ENCODE data around the gene MRI1.
A peak's percentile ranks its signal among the peaks of the same experiment; 100 is the strongest.

MRI1 gene

GRCh38 chr19:13794398-13794756 is 30.1 kb downstream of the MRI1 start:
- DNase-seq (ENCODE audit: low read depth in 2 of 2), result no peak

DNA sequence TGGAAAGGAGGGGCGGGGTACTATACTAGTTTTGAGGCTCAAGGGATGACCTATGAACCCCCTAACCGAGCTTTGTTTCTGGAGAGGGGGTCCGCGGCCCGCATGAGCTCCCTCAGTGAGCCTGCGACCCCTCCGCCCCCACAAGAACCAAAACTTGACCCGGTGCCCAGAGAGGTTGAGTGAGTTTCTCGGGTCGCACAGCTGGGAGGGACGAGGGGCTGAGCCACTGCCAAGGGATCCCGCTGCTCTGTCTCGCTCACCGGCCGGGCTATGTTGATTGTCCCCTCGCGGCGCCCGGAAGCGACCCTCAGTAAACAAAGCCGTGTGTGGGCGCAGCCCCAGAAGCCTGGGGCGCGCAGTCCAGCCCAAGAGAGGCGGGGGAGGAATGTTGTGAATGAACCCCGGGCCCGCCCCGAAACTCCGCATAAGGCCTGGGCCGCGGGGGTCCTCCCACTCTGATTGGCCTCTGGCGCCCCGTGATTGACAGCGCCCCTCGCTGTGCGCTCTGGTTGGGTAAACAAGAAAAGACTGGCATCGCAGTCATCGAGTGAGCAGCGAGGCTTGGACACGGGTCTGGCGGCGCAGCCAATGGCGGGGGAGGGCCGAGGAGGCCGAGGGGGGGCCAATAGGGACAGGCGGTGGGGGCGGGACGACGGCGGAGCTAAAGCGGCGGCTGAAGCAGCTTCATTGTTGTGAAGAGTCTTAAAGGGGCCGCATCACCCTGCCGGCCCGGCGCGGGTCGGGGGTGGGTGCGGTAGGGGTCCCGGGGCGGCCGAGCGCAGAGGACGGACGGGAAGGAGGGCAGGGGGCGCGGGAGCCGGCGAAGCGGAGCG is 30.7 kb downstream of the MRI1 start, which contains the start of gene ZSWIM4:
Gene ZSWIM4 (plus strand): TSS at position 687 of the 833 bp plus-strand sequence. CDS start 206 bp downstream, outside the sequence.
- peak; percentile 97 for DNase-seq (ENCODE audit: low read depth in 2 of 2)

DNA sequence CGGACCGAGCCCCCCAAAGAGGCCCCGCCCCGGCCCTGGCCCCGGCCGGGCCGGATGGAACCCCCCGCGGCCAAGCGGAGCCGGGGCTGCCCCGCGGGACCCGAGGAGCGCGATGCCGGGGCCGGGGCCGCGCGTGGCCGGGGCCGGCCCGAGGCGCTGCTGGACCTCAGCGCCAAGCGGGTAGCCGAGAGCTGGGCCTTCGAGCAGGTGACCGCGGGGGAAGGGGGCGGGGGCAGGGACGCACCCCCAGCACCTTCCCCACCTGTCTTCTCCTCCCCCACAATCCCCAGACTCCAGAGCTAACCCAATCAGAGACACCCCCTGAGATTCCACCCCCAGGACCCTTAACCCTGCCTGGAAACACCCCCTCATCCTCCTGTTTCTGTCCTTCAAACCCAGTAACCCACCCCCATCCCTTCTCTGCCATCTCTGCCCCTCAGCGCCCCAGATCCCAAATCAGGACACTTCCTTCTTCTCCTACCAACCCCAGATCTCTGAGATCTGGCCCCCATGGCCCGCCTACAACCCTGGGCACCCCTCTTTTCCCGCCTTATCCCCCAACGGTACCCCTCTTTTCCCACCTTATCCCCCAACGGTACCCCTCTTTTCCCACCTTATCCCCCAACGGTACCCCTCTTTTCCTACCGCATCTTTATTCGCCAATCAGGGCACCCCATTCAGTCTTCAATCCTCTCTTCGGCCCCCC is 31.4 kb downstream of the MRI1 start:
- DNase-seq (ENCODE audit: low read depth in 2 of 2), result no peak

GRCh38 chr19:13796301-13797057 is 32.2 kb downstream of the MRI1 start:
- DNase-seq (ENCODE audit: low read depth in 2 of 2), result no peak

GRCh38 chr19:13797058-13797440 is 32.7 kb downstream of the MRI1 start:
- no peak for DNase-seq (ENCODE audit: low read depth in 2 of 2)

DNA sequence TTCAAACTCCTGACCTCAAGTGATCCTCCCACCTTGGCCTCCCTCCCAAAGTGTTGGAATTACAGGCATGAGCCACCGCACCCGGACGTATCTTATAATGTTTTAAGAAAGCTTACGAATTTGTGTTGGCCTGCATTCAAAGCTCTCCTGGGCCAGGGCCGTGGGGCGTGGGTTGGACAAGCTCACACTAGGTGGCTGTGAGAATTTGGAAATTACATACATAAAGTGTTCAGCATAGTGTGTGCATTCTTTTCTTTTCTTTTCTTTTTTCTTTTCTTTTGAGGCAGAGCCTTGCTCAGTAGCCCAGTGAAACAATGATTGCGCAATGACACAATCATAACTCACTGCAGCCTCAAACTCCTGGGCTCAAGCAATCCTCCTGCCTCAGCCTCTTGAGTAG is 33.5 kb downstream of the MRI1 start:
- no peak for DNase-seq (ENCODE audit: low read depth in 2 of 2)

GRCh38 chr19:13799669-13800068 is 35.3 kb downstream of the MRI1 start:
- DNase-seq (ENCODE audit: low read depth in 2 of 2), result no peak

DNA sequence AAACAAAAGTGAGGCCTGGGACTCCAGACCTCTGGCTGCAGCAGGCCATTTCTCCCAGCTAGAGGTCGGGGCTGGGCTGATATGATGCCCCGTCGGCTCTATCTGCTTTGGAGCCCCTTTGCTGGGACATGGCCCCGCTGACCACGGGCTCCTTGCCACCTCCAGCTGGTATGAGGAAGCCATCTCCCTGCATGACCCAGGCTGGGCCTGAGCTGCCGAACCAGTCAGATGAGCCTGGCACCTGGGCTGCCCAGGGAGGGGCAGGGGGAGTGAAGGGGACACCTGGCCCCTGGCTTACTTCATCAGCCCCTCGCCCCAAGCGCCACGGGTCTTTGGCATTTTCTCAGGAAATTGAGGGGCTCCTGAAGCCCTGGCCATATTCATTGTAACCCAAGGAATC is 38.7 kb downstream of the MRI1 start:
- DNase-seq (ENCODE audit: low read depth in 2 of 2), result no peak

- DNase-seq (ENCODE audit: low read depth in 2 of 2), result no peak
These were observed 40.7 kb downstream of the MRI1 start for GRCh38 chr19:13804830-13805683.

GRCh38 chr19:13806728-13807127 is 42.4 kb downstream of the MRI1 start:
- DNase-seq (ENCODE audit: low read depth in 2 of 2), result no peak

DNA sequence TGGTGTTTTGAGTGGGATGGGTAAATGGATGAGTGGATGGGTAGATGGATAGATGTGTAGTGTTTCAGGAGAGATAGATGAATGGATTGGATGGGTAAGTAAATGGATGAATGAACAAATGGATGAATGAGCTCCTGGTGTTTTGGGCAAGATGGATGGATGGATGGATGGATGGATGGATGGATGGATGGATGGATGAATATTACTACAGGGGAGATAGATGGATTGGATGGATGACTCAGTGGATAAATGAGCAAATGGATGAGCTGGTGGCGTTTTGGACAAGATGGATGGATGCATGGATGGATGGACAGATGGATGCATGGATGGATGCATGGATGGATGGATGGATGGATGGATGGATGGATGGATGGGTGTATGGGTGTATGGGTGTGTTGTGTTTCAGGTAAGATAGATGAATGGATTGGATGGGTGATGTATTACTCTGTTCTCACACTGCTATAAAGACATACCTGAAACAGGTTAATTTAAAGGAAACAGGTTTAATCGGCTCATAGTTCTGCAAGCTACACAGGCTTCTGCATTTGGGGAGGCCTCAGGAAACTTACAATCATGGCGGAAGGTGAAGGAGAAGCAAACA is 43.2 kb downstream of the MRI1 start:
- DNase-seq (ENCODE audit: low read depth in 2 of 2), result no peak

GRCh38 chr19:13808856-13809255 is 44.5 kb downstream of the MRI1 start:
- no peak for DNase-seq (ENCODE audit: low read depth in 2 of 2)

- DNase-seq (ENCODE audit: low read depth in 2 of 2), result no peak
These were observed 48.2 kb downstream of the MRI1 start for GRCh38 chr19:13812544-13812943.

GRCh38 chr19:13813147-13813546 is 48.8 kb downstream of the MRI1 start:
- no peak for DNase-seq (ENCODE audit: low read depth in 2 of 2)

GRCh38 chr19:13814550-13814949 is 50.2 kb downstream of the MRI1 start:
- no peak for DNase-seq (ENCODE audit: low read depth in 2 of 2)

DNA sequence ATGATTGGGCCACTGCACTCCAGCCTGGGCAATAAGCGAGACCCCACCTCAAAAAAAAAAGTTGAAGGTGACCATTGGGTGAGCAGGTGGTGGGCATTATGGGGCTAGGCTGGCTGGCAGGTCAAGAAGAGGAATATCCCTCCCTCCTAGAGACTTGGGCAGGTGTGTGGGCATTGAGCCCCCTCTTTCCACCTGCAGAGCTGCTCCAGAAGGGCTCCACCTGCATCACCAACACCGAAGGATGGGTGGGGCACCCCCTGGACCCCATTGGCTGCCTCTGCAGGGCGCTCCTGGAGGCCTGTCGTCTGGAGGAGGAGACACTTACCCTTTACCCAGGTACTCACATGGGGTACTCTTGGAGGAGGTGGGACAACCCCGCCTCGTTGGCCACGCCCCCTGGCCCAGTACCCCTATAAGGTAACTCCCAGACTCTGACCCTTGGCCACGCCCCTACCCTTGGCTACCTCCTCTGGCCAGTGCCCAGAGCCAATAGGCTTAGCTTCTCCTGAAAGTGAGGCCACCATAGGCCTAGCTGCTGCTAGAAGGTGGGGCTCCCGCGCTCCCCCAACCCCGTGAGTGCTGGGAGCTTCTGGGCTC is 52.8 kb downstream of the MRI1 start:
- DNase-seq (ENCODE audit: low read depth in 2 of 2), result no peak

- no peak for DNase-seq (ENCODE audit: low read depth in 2 of 2)
These were observed 53.5 kb downstream of the MRI1 start for GRCh38 chr19:13817615-13818371.

DNA sequence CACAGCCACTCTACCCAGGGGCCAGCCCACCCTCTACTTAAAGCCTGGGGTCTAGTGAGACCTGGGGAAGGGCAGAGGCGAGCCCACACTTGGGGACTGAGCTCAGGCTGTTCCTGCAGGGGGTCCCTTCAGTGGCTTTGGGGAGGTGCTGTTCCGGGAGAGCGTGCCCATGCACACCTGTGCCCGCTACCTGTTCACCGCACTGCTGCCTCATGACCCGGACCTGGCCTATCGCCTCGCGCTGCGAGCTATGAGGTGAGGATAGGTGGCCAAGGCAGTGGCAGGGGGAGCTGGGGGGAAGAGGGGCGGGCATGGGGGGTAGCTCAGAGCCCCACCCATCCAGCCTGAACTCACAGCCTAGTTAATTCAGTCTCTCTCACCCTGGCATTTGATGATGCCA is 54.9 kb downstream of the MRI1 start:
- DNase-seq (ENCODE audit: low read depth in 2 of 2), result no peak

- DNase-seq (ENCODE audit: low read depth in 2 of 2), result no peak
These were observed 57.0 kb downstream of the MRI1 start for GRCh38 chr19:13821292-13821691.

DNA sequence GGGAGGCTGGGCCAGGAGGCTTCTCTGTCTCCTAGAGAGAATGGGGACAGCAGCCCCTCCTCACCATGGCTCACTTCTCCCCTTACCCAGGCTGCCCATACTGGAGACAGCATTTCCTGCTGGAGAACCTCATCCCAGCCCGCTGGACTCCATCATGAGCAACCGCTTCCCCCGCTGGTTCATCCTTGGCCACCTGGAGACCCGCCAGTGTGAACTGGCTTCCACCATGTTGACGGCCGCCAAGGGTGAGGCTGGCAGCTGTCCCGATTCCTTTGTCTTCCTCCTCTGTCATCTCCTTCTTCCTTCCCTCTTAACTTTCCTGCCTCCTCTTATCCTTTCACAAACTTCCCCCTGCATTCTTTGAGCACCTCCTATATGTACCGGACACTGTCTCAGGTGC is 58.9 kb downstream of the MRI1 start:
- no peak for DNase-seq (ENCODE audit: low read depth in 2 of 2)
